ENCODE results near the gene PPP2R1B.

DNA sequence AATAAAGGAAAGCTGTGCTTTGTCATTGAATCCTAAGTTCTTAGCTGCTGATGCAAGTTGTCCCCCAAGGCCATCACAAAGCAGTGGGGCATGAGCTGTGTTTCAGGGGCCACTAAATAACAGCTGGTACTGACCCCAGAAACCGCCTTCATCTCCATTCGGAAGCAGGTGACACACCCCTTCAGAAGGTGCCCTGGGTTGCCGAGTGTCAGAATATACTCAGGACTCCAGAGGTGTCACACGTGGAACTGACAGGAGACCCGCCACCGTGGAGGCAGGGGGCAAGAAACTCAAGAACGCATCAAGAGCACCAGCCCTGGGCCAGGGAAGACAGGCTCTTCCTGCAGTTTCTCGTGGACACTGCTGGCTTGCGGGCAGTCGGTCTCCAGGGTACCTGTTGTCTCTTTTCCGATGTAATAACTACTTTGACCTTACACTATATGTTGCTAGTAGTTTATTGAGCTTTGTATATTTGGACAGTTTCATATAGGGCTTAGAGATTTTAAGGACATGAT, 41.5 kb downstream of the PPP2R1B start:
- TF ChIP-seq, protein P1, sequence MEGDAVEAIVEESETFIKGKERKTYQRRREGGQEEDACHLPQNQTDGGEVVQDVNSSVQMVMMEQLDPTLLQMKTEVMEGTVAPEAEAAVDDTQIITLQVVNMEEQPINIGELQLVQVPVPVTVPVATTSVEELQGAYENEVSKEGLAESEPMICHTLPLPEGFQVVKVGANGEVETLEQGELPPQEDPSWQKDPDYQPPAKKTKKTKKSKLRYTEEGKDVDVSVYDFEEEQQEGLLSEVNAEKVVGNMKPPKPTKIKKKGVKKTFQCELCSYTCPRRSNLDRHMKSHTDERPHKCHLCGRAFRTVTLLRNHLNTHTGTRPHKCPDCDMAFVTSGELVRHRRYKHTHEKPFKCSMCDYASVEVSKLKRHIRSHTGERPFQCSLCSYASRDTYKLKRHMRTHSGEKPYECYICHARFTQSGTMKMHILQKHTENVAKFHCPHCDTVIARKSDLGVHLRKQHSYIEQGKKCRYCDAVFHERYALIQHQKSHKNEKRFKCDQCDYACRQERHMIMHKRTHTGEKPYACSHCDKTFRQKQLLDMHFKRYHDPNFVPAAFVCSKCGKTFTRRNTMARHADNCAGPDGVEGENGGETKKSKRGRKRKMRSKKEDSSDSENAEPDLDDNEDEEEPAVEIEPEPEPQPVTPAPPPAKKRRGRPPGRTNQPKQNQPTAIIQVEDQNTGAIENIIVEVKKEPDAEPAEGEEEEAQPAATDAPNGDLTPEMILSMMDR (optimal IDR thresholded peaks at IDR 0.05 in 1 of 3, IDR thresholded peaks at IDR 0.05 in 1 of 3, conservative IDR thresholded peaks at IDR 0.05 in 1 of 3; ENCODE audit: extremely low read depth in 1 of 3, insufficient read depth in 2 of 3, low read length in 3 of 3) = no peak
- no peak for TF ChIP-seq EZH2 (IDR thresholded peaks at IDR 0.05; ENCODE audit: low read length)
